SU-DHL-6 (cell line): ENCODE measurements around the gene LAMA3.

Source experiments
- H2AFZ ChIP-seq: fragments of 200-600 bp; sonication (generic); 2 replicates; pipeline ENCODE4 v1.6.1; 2014; ENCODE audit warnings: low read depth, mild to moderate bottlenecking, moderate library complexity, mixed read lengths, antibody characterized with exemption, low read length; ENCODE audit not compliant: severe bottlenecking
- H3F3A ChIP-seq: fragments of 200-600 bp; shearing (Covaris generic); 2 replicates; pipeline ENCODE4 v1.6.0; 2016; ENCODE audit warnings: antibody characterized with exemption, mild to moderate bottlenecking; ENCODE audit not compliant: insufficient read depth
- H3K27ac ChIP-seq: fragments of 200-600 bp; sonication (generic); 2 replicates; pipeline ENCODE4 v1.5.1; 2016; ENCODE audit warnings: low read depth, mild to moderate bottlenecking, low read length, moderate library complexity, mixed read lengths
- H3K27me3 ChIP-seq: fragments of 200-600 bp; sonication (generic), shearing (Covaris generic); 2 replicates; pipeline ENCODE4 v1.6.0; 2014; ENCODE audit warnings: mild to moderate bottlenecking, low read length
- H3K36me3 ChIP-seq: fragments of 200-600 bp; sonication (generic); 2 replicates; pipeline ENCODE4 v1.6.1; 2014; ENCODE audit warnings: mild to moderate bottlenecking, low read length, mixed read lengths
- H3K4me2 ChIP-seq: fragments of 300-600, 200-600 bp; shearing (Covaris generic), sonication (generic); 2 replicates; pipeline ENCODE4 v1.6.0; 2014; ENCODE audit warnings: low read length, low read depth, mild to moderate bottlenecking; ENCODE audit not compliant: poor library complexity, severe bottlenecking
- H3K4me3 ChIP-seq: fragments of 200-600 bp; sonication (generic); 2 replicates; pipeline ENCODE4 v1.5.1; 2014; ENCODE audit warnings: antibody characterized with exemption, low read length, mild to moderate bottlenecking, mixed read lengths; ENCODE audit not compliant: insufficient read depth, poor library complexity, severe bottlenecking
- H3K79me2 ChIP-seq: fragments of 200-600 bp; sonication (generic); 2 replicates; pipeline ENCODE4 v1.6.1; 2014; ENCODE audit warnings: mild to moderate bottlenecking, low read length, moderate library complexity; ENCODE audit not compliant: insufficient read depth
- H3K9ac ChIP-seq: fragments of 200-600 bp; sonication (generic); 2 replicates; pipeline ENCODE4 v1.7.0; 2014; ENCODE audit warnings: mild to moderate bottlenecking, low read length
- H3K9me2 ChIP-seq: fragments of 200-600 bp; sonication (generic); replicated peaks from 2 replicates; pipeline ENCODE4 v1.6.1; 2014; ENCODE audit warnings: low read length; ENCODE audit not compliant: insufficient read depth
- H3K9me3 ChIP-seq: fragments of 200-600 bp; sonication (generic); 2 replicates; pipeline ENCODE4 v1.6.1; 2014; ENCODE audit warnings: low read length, mixed read lengths; ENCODE audit not compliant: insufficient read depth
- H4K20me1 ChIP-seq: fragments of 200-600 bp; sonication (generic); 2 replicates; pipeline ENCODE4 v1.6.1; 2014; ENCODE audit warnings: low read depth, mild to moderate bottlenecking, antibody characterized with exemption, low read length, moderate library complexity, mixed read lengths
- EZH2phosphoT487 ChIP-seq: fragments of 200-600 bp; sonication (generic), shearing (Covaris generic); conservative IDR thresholded peaks from 2 replicates; pipeline ENCODE4 v1.6.1; 2018; ENCODE audit warnings: mild to moderate bottlenecking, antibody characterized with exemption, low read length, moderate library complexity, mixed read lengths
- TF ChIP-seq, protein P1 (sequence below): fragments of 200-600 bp; sonication (generic); IDR thresholded peaks from one replicate; pipeline ENCODE4 v1.5.1; 2017; ENCODE audit warnings: antibody characterized with exemption, mild to moderate bottlenecking, low read length, moderate library complexity; ENCODE audit not compliant: insufficient read depth, poor library complexity, severe bottlenecking

The LAMA3 gene

DNA sequence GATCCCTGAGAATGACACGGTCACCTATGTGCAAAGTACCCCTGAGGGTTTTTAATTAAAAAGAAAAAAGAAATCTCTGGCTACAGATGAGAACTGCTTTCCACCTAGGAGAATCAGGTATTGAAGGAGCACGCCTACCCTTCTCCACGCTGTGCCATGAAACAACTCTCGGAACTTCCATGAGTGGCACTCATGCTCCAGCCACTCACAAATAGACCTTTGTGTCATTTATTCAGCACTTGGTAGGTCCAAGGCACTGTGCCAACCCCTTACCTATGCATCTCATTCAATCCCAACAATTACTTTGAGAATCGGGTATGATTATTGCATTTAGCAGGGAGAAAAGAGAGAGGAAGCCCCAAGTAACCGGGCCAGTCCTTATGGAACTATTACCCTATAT, 280.4 kb downstream of the LAMA3 start:
- Histone ChIP-seq H3K4me3 (no peak overlapping the region), H3K9me2 (no peaks in the 10 kb centered on the region), H3K27me3 (no peaks in the 10 kb centered on the region), H3K27ac (no peak overlapping the region), H3K9me3 (no peaks in the 10 kb centered on the region), H4K20me1 (no peaks in the 10 kb centered on the region), H3K9ac (no peak overlapping the region), H3K36me3 (no peaks in the 10 kb centered on the region), H2AFZ (no peak overlapping the region), H3F3A (no peaks in the 10 kb centered on the region), H3K4me2 (no peak overlapping the region), H3K79me2 (no peaks in the 10 kb centered on the region)
- TF ChIP-seq EZH2phosphoT487 = no peak
- TF ChIP-seq, protein P1, sequence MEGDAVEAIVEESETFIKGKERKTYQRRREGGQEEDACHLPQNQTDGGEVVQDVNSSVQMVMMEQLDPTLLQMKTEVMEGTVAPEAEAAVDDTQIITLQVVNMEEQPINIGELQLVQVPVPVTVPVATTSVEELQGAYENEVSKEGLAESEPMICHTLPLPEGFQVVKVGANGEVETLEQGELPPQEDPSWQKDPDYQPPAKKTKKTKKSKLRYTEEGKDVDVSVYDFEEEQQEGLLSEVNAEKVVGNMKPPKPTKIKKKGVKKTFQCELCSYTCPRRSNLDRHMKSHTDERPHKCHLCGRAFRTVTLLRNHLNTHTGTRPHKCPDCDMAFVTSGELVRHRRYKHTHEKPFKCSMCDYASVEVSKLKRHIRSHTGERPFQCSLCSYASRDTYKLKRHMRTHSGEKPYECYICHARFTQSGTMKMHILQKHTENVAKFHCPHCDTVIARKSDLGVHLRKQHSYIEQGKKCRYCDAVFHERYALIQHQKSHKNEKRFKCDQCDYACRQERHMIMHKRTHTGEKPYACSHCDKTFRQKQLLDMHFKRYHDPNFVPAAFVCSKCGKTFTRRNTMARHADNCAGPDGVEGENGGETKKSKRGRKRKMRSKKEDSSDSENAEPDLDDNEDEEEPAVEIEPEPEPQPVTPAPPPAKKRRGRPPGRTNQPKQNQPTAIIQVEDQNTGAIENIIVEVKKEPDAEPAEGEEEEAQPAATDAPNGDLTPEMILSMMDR = no peak

DNA sequence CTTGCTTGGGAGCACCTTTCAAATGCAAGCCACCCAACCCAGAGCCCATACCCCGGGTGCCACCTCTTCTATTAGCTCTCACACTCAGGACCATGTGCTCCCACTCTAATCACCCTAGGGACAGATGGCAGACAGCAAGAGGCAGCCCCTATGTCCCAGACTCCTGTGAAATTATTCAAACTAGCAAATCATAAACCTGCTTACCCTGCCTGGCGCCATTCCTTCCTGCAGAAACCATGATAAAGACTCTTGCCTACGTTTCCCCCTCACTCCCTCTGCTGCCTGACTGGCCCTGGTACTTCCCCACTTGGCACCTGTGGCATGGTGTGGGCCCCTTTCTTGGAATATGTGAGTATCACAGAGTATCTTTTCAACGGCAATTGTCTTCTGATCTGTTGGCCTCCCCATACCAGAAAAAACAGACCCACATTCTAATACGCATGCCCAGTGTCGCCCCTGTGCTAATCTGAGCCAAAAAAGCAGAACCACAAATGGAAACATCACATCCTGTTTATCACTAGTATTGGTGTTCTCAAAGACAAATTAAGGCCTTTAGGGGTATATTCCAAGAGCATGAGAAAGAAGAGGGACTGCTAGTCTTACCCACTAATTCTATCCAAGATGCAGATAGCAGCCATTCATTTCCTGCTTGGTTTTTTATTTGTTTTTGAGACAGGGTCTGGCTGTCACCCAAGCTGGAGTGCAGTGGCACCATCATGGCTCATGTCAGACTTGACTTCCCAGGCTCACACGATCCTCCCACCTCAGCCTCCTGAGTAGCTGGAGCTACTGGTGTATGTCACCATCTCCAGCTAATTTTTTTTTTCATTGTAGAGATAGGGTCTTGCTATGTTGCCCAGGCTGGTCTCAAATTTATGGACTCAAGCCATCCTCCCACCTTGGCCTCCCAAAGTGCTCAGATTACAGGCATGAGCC, 281.2 kb downstream of the LAMA3 start:
- Histone ChIP-seq H3K9ac (no peak overlapping the region), H3K79me2 (no peaks in the 10 kb centered on the region), H3K4me2 (no peak overlapping the region), H3K4me3 (no peak overlapping the region), H4K20me1 (no peaks in the 10 kb centered on the region), H2AFZ (no peak overlapping the region), H3K9me2 (no peaks in the 10 kb centered on the region), H3K36me3 (no peaks in the 10 kb centered on the region), H3F3A (no peaks in the 10 kb centered on the region), H3K27ac (no peak overlapping the region), H3K27me3 (no peaks in the 10 kb centered on the region), H3K9me3 (no peaks in the 10 kb centered on the region)
- TF ChIP-seq, protein P1 = no peak
- TF ChIP-seq EZH2phosphoT487 = no peak

DNA sequence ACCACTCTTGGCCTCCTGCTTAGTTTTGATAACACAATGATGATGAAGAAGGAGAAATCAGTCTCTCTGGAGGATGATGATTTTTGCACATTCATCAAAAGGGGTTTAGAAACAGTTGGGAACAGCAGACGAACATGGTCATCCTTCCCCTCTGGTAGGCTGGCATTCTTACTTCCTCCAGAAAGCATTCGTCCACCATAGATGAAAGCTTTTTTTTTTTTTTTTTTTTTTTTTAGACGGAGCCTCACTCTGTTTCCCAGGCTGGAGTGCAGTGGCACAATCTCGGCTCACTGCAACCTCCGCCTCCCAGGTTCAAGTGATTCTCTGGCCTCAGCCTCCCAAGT, 281.8 kb downstream of the LAMA3 start:
- TF ChIP-seq, protein P1 = no peak
- no peak for TF ChIP-seq EZH2phosphoT487
- no peaks in the 10 kb centered on the region for H3K9me3 ChIP-seq
- no peaks in the 10 kb centered on the region for H3K9me2 ChIP-seq
- no peaks in the 10 kb centered on the region for H3K27me3 ChIP-seq
- no peak overlapping the region for H3K4me2 ChIP-seq
- H3F3A ChIP-seq = no peaks in the 10 kb centered on the region
- H3K79me2 ChIP-seq = no peaks in the 10 kb centered on the region
- no peak overlapping the region for H3K4me3 ChIP-seq
- no peaks in the 10 kb centered on the region for H3K36me3 ChIP-seq
- H3K27ac ChIP-seq = no peak overlapping the region
- no peaks in the 10 kb centered on the region for H4K20me1 ChIP-seq
- H3K9ac ChIP-seq = no peak overlapping the region
- H2AFZ ChIP-seq = no peak overlapping the region
